Measurements from ENCODE around the gene MCM9. TPM values are rescaled to one million over a fixed set of nuclear protein-coding genes. Genes with fewer than 3 reads are reported as not detected.

MCM9 gene
- total RNA-seq, 2 donors from 2014 or later, result 24.2 to 28.1 TPM

DNA sequence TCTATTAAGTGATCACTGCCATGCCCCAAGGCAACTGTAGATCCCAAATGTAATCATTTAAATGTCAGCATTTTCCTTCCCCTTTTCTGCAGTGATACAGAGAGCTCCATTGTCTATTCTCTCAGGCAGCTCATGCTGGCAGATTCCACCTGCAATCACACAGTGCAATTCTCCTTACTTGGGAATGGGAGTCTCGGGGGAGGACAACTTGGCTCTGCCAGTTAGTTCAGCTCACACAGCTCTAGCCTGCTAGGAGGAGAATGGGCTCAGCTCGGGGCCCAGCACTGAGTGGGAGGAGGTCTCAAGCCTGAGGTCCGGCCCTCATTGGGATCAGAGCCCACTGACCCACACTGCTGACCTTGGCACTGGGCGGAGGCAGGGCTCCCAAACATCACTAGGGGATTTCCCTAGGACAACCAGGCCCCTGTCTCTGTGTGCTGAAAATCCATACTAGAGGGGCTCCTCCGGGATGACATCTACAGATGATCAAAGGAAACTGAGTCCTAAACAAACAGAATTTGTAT is 150.3 kb downstream of the MCM9 start:
- Mint-ChIP-seq H3K4me3 (no peak overlapping the region), H3K4me1 (ENCODE audit: low read depth in 2 of 2) (peaks cover 0 to 6% of the 10 kb centered on the region in 2 donors), H3K27ac (no peak overlapping the region), H3K9me3 (no peaks in the 10 kb centered on the region), H3K36me3 (no peaks in the 10 kb centered on the region), H3K27me3 (peaks cover 0 to 3% of the 10 kb centered on the region in 2 donors)
- no peak for ATAC-seq
- DNase-seq (ENCODE audit: low spot score), result no peak

GRCh38 chr6:118783931-118784550 is 150.9 kb downstream of the MCM9 start:
- no peaks in the 10 kb centered on the region for H3K9me3 Mint-ChIP-seq
- no peaks in the 10 kb centered on the region for H3K36me3 Mint-ChIP-seq
- peaks cover 0 to 3% of the 10 kb centered on the region in 2 donors for H3K27me3 Mint-ChIP-seq
- DNase-seq (ENCODE audit: low spot score), result no peak
- ATAC-seq, result no peak
- no peak overlapping the region for H3K4me3 Mint-ChIP-seq
- H3K4me1 Mint-ChIP-seq (ENCODE audit: low read depth in 2 of 2), result peaks cover 0 to 6% of the 10 kb centered on the region in 2 donors
- no peak overlapping the region for H3K27ac Mint-ChIP-seq

- Mint-ChIP-seq H3K27ac (no peak overlapping the region), H3K9me3 (no peaks in the 10 kb centered on the region), H3K4me1 (ENCODE audit: low read depth in 2 of 2) (peaks cover 0 to 2% of the 10 kb centered on the region in 2 donors), H3K36me3 (no peaks in the 10 kb centered on the region), H3K4me3 (no peak overlapping the region), H3K27me3 (peaks cover 0 to 3% of the 10 kb centered on the region in 2 donors)
- no peak for ATAC-seq
- DNase-seq (ENCODE audit: low spot score), result no peak
Measured at GRCh38 chr6:118782651-118783050, 152.3 kb downstream of the MCM9 start.

DNA sequence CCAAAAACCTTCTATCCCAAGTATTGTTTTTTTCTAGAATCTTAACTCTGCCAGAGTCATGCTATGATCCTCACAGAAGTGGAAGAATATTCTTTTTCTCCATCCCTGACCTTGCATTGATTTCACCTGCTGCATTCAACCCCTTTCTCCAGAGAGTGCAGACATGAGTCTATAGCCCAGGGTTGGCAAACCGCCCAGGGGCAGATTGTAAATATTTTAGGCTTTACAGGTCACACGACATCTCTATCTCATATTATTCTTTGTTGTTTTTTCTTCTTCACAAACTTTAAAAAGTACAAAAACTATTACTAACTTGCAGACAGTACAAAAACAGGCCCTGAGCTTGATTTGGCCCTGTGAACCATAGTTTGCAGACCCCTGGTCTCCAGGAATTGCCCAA is 153.1 kb downstream of the MCM9 start:
- no peak for ATAC-seq
- Mint-ChIP-seq H3K9me3 (no peaks in the 10 kb centered on the region), H3K27me3 (peaks cover 0 to 7% of the 10 kb centered on the region in 2 donors), H3K4me1 (ENCODE audit: low read depth in 2 of 2) (peaks cover 0 to under 1% of the 10 kb centered on the region in 2 donors), H3K4me3 (no peak overlapping the region), H3K36me3 (no peaks in the 10 kb centered on the region), H3K27ac (no peak overlapping the region)
- no peak for DNase-seq (ENCODE audit: low spot score)

DNA sequence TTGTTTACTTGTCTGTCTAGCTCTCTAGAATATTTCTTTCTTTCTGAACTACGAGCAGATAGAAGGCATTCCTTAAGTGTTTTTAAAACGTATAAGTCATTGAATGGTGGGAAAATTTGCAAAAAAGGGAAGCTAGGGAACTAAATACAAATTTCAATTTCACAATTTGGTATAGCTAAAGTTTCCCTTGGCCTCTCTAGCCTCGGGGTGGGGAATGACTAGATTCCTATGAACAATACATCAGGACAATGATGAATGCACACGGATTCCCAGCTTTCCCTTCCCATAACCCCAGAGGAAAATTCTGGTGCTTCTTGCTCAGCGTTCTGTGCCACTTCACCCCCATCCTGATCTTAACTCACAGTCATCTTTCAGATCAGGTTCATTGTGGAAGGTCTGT is 154.3 kb downstream of the MCM9 start:
- H3K4me3 Mint-ChIP-seq, result no peak overlapping the region
- H3K27ac Mint-ChIP-seq, result no peak overlapping the region
- H3K27me3 Mint-ChIP-seq, result peaks cover 0 to 12% of the 10 kb centered on the region in 2 donors
- H3K36me3 Mint-ChIP-seq, result no peaks in the 10 kb centered on the region
- peaks cover 6% of the 10 kb centered on the region in 2 donors for H3K4me1 Mint-ChIP-seq (ENCODE audit: low read depth in 2 of 2)
- no peaks in the 10 kb centered on the region for H3K9me3 Mint-ChIP-seq
- no peak for ATAC-seq
- DNase-seq (ENCODE audit: low spot score), result no peak

DNA sequence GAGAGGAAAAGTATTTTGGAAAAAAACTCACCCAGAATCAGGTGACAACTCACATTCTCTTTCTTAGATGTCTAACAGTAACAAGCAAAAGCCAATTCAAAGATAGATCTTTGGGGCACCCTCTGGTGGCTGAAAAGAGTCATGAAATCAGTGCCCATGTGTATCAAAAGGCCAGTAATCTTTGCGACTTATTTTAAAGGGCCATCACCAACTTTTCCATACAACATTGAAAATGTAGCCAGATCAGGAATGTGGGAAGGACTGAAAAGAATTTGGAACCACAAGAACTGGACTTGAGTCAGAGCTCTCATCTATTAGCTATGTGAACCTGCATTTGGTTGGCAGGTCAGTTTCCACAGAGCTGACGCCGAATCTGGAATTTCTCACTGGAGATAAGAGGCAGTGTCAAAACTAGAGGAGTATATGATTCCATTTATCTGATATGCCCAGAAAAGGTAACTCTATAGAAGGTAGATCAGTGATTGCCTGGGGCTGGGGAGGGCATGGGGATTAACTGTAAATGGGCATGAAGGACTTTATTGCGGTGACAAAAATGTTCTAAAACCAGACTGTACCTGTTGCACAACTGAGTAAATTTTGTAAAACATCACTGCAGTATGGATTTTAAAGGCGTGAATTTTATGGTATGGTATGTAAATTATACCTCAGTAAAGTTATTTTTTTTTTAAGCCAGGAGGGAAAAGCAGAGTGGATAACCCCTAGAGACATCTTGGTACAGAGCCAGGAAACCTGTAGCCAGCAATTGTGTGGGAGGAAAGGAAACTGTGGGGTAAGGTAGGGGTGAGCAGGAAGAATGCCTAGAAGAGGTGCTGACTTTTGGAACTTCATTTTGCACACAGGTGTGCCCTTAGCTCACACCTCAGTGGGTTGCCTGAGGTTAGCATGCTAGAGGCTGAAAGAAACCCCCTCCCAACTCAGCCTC is 158.1 kb downstream of the MCM9 start:
- peak overlapping the region in 1 of 2 donors; percentile 5 for H3K27ac Mint-ChIP-seq
- no peak for ATAC-seq

GRCh38 chr6:118775381-118775780 is 159.6 kb downstream of the MCM9 start:
- no peak for ATAC-seq
- H3K36me3 Mint-ChIP-seq, result no peaks in the 10 kb centered on the region

More for the DNA sequence above, 158.1 kb downstream of the MCM9 start:
- Mint-ChIP-seq H3K36me3 (no peaks in the 10 kb centered on the region), H3K9me3 (no peaks in the 10 kb centered on the region), H3K4me1 (ENCODE audit: low read depth in 2 of 2) (peaks cover 6% of the 10 kb centered on the region in 2 donors), H3K27me3 (peaks cover 0 to 12% of the 10 kb centered on the region in 2 donors), H3K4me3 (no peak overlapping the region)
- no peak for DNase-seq (ENCODE audit: low spot score)

DNA sequence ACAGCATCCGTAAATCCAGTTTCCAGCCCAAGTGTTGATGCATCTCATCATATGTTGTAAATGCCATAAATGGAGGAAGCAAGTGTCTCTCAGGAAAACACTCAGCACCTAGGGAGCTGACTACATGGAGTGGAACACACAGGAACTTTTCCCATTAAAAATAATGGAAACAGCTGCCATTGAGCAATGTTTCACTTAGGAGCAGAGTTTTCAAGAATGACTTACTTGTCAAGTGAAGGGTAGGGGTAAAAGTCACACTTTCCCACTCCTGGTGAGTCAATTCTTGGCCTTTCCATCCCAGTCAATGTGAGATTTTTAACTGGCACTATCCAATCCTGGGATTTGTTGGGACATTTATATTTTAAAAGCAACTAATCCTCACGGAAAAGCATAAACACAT is 160.4 kb downstream of the MCM9 start:
- no peaks in the 10 kb centered on the region for H3K36me3 Mint-ChIP-seq
- H3K27ac Mint-ChIP-seq, result no peak overlapping the region
- peaks cover 0 to 9% of the 10 kb centered on the region in 2 donors for H3K27me3 Mint-ChIP-seq
- no peak for ATAC-seq
- H3K9me3 Mint-ChIP-seq, result no peaks in the 10 kb centered on the region
- H3K4me3 Mint-ChIP-seq, result no peak overlapping the region
- no peak for DNase-seq (ENCODE audit: low spot score)
- H3K4me1 Mint-ChIP-seq (ENCODE audit: low read depth in 2 of 2), result peaks cover 6% of the 10 kb centered on the region in 2 donors

More at GRCh38 chr6:118775381-118775780, 159.6 kb downstream of the MCM9 start:
- Mint-ChIP-seq H3K27ac (no peak overlapping the region), H3K27me3 (peaks cover 0 to 12% of the 10 kb centered on the region in 2 donors), H3K9me3 (no peaks in the 10 kb centered on the region), H3K4me1 (ENCODE audit: low read depth in 2 of 2) (peaks cover 6% of the 10 kb centered on the region in 2 donors), H3K4me3 (no peak overlapping the region)
- DNase-seq (ENCODE audit: low spot score), result no peak

DNA sequence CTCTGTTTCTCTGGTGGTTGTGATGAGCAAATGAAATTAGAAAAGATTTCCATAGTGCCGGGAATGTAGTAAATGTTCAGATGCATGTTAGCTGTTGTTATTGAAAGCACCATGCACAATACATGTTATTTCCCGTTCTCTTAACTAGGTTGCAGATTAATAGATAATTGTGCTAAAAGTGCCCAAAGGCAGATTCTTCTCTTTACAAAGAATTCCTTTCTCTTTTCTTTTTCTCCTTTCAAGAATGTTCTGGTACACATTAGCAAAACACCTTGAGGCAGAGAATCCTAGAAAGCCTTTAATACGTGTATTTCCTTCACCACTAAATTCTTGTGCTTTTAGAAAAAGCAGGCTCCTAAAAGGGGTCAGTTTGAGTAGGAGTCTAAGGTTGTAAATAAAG is 162.1 kb downstream of the MCM9 start:
- ATAC-seq (no peak), DNase-seq (ENCODE audit: low spot score) (no peak)
- Mint-ChIP-seq H3K4me3 (no peak overlapping the region), H3K4me1 (ENCODE audit: low read depth in 2 of 2) (peaks cover 19 to 20% of the 10 kb centered on the region in 2 donors), H3K9me3 (no peaks in the 10 kb centered on the region), H3K36me3 (no peaks in the 10 kb centered on the region), H3K27me3 (peaks cover 0 to 9% of the 10 kb centered on the region in 2 donors), H3K27ac (no peak overlapping the region)

DNA sequence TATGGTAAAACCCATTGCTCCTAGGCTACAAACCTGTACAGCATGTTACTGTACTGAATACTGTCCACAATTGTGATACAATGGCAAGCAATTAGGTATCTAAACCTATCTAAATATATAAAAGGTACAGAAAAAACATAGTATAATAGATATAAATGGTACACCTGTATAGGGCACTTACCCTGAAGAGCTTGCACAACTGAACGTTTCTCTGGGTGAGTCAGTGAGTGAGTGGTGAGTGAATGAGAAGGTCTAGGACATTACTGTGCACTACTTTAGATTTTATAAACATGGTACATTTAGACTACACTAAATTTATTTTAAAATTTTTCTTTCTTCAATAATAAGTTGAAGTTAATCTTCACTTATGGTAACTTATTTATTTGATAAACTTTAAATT is 163.7 kb downstream of the MCM9 start:
- H3K4me1 Mint-ChIP-seq (ENCODE audit: low read depth in 2 of 2), result peaks cover 18 to 21% of the 10 kb centered on the region in 2 donors
- no peak overlapping the region for H3K4me3 Mint-ChIP-seq

GRCh38 chr6:118770835-118771234 is 164.1 kb downstream of the MCM9 start:
- H3K36me3 Mint-ChIP-seq, result no peaks in the 10 kb centered on the region
- H3K4me1 Mint-ChIP-seq (ENCODE audit: low read depth in 2 of 2), result peaks cover 18 to 21% of the 10 kb centered on the region in 2 donors
- H3K4me3 Mint-ChIP-seq, result no peak overlapping the region
- no peaks in the 10 kb centered on the region for H3K9me3 Mint-ChIP-seq
- ATAC-seq (no peak), DNase-seq (ENCODE audit: low spot score) (no peak)
- no peaks in the 10 kb centered on the region for H3K27me3 Mint-ChIP-seq
- H3K27ac Mint-ChIP-seq, result no peak overlapping the region

More for the DNA sequence above, 163.7 kb downstream of the MCM9 start:
- no peak for ATAC-seq
- Mint-ChIP-seq H3K36me3 (no peaks in the 10 kb centered on the region), H3K27me3 (no peaks in the 10 kb centered on the region), H3K27ac (no peak overlapping the region), H3K9me3 (no peaks in the 10 kb centered on the region)
- DNase-seq (ENCODE audit: low spot score), result no peak

DNA sequence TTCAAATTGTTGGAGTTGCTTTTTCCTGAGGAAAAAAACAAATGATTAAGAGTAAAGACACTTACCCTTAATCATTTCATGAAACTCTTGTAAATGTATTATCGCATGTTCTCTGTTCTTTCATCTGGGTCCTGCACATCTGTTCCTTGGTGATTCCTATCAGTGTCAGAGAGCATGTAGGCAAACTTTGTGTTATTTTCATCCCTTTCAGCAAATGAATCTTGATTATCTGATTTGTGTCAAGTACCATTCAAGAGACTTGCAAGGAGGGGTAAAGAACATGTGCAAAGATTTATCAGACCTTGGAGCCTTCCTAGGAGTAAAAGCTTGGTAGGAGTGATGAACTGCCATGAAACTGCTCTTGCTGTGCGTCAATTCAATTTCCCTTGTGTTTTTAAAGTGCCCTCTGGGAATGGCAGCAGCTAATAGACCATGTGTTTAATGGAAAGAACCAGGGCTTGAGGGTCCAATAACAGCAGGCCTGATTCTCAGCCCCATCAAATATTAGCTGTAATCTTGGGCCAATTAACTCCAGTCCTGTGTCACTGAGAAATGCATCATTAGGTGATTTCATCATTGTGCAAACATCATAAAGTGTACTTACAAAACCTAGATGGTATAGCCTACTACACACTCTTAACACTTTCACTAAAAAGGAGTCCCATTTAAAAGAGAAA is 164.7 kb downstream of the MCM9 start:
- no peak overlapping the region for H3K27ac Mint-ChIP-seq
- H3K9me3 Mint-ChIP-seq, result no peaks in the 10 kb centered on the region
- peaks cover 18 to 21% of the 10 kb centered on the region in 2 donors for H3K4me1 Mint-ChIP-seq (ENCODE audit: low read depth in 2 of 2)
- no peaks in the 10 kb centered on the region for H3K27me3 Mint-ChIP-seq
- ATAC-seq (no peak), DNase-seq (ENCODE audit: low spot score) (no peak)
- no peak overlapping the region for H3K4me3 Mint-ChIP-seq
- H3K36me3 Mint-ChIP-seq, result no peaks in the 10 kb centered on the region

GRCh38 chr6:118768904-118769325 is 166.0 kb downstream of the MCM9 start:
- Mint-ChIP-seq H3K9me3 (no peaks in the 10 kb centered on the region), H3K4me3 (peak overlapping the region; percentile 18), H3K27me3 (no peaks in the 10 kb centered on the region), H3K36me3 (no peaks in the 10 kb centered on the region), H3K27ac (peak overlapping the region; percentile 50 to 87), H3K4me1 (ENCODE audit: low read depth in 2 of 2) (peaks cover 18 to 21% of the 10 kb centered on the region in 2 donors)
- DNase-seq (ENCODE audit: low spot score), result no peak
- peak; percentile 31 to 61 for ATAC-seq
